ENCODE results near the gene TMEM134.
"Not testable (repeated sequence)": the region's sequence is repeated elsewhere in the genome, so short reads cannot be mapped to it uniquely, and the experiment has no call there.

TMEM134 gene

DNA sequence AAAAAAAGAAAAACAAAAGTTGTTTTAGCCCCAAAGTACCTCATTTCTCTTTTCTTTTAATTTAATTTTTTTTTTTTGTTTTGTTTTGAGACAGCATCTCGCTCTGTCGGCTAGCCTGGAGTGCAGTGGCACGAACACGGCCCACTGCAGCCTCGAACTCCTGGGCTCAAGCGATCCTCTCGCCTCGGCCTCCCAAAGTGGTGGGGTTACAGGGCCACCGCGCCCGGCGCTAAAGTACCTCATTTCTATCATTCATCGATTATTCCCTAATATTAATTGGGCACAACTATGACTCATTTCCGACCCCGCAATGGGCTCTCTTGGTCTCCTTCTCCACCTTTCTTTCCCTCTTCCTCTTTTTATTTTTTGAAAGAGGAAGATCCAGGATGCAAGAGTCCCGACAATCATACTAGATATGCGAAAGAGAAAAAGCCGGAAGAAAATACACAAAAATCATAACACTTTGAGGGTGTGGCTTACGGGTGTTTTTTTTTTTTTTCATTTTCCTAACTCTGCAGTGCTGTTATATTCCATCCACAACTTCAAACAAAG, 13.3 kb upstream of the TMEM134 start:
- peak overlapping the region; percentile 76 for H3K4me3 ChIP-seq (replicated peaks; ENCODE audit: low read depth, low read length)
- TF ChIP-seq, protein P1, sequence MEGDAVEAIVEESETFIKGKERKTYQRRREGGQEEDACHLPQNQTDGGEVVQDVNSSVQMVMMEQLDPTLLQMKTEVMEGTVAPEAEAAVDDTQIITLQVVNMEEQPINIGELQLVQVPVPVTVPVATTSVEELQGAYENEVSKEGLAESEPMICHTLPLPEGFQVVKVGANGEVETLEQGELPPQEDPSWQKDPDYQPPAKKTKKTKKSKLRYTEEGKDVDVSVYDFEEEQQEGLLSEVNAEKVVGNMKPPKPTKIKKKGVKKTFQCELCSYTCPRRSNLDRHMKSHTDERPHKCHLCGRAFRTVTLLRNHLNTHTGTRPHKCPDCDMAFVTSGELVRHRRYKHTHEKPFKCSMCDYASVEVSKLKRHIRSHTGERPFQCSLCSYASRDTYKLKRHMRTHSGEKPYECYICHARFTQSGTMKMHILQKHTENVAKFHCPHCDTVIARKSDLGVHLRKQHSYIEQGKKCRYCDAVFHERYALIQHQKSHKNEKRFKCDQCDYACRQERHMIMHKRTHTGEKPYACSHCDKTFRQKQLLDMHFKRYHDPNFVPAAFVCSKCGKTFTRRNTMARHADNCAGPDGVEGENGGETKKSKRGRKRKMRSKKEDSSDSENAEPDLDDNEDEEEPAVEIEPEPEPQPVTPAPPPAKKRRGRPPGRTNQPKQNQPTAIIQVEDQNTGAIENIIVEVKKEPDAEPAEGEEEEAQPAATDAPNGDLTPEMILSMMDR (IDR thresholded peaks at IDR 0.05; ENCODE audit: low read length, missing control alignments) = no peak
- no peak for DNase-seq (ENCODE audit: low read depth)

DNA sequence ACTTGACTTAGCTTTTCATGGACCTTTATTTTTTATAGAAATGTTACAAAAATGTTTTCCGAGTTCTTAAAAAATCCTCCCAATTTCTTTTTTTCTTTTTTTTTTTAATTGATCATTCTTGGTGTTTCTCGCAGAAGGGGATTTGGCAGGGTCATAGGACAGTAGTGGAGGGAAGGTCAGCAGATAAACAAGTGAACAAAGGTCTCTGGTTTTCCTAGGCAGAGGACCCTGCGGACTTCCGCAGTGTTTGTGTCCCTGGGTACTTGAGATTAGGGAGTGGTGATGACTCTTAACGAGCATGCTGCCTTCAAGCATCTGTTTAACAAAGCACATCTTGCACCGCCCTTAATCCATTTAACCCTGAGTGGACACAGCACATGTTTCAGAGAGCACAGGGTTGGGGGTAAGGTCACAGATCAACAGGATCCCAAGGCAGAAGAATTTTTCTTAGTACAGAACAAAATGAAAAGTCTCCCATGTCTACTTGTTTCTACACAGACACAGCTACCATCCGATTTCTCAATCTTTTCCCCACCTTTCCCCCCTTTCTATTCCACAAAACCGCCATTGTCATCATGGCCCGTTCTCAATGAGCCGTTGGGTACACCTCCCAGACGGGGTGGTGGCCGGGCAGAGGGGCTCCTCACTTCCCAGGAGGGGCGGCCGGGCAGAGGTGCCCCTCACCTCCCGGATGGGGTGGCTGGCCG, 8.4 kb upstream of the TMEM134 start:
- H3K4me3 ChIP-seq (replicated peaks; ENCODE audit: low read depth, low read length); DNase-seq (ENCODE audit: low read depth): not testable (repeated sequence)

DNA sequence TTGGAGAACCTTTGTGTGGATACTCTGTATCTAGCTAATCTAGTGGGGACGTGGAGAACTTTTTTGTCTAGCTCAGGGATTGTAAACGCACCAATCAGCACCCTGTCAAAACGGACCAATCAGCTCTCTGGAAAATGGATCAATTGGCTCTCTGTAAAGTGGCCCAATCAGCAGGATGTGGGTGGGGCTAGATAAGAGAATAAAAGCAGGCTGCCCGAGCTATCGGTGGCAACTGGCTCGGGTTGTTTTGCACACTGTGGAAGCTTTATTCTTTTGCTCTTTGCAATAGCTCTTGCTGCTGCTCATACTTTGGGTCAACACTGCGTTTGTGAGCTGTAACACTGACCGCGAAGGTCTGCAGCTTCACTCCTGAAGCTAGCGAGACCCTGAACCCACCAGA, 7.6 kb upstream of the TMEM134 start:
- H3K4me3 ChIP-seq (replicated peaks; ENCODE audit: low read depth, low read length) = not testable (repeated sequence)

DNA sequence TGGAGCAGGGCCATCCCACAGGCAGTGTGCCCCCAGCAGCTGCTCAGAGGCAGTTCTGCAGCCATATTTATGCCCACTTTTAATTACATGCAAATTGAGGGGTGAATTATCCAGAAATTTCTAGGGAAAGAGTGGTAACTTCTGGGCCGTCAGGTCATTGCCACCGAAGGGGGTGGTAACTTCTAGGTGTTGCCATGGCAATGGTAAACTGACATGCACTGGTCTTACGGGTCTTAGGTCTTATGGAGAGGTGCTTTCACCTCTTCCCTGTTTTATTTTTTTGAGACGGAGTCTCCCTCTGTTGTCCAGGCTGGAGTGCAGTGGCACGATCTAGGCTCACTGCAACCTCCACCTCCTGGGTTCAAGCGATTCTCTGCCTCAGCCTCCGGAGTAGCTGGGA, 3.8 kb upstream of the TMEM134 start:
- H3K4me3 ChIP-seq (replicated peaks; ENCODE audit: low read depth, low read length) = no peak overlapping the region
- DNase-seq (ENCODE audit: low read depth) = no peak
- TF ChIP-seq, protein P1 (IDR thresholded peaks at IDR 0.05; ENCODE audit: low read length, missing control alignments) = no peak

More for the DNA sequence above, 7.6 kb upstream of the TMEM134 start:
- DNase-seq (ENCODE audit: low read depth) = not testable (repeated sequence)

DNA sequence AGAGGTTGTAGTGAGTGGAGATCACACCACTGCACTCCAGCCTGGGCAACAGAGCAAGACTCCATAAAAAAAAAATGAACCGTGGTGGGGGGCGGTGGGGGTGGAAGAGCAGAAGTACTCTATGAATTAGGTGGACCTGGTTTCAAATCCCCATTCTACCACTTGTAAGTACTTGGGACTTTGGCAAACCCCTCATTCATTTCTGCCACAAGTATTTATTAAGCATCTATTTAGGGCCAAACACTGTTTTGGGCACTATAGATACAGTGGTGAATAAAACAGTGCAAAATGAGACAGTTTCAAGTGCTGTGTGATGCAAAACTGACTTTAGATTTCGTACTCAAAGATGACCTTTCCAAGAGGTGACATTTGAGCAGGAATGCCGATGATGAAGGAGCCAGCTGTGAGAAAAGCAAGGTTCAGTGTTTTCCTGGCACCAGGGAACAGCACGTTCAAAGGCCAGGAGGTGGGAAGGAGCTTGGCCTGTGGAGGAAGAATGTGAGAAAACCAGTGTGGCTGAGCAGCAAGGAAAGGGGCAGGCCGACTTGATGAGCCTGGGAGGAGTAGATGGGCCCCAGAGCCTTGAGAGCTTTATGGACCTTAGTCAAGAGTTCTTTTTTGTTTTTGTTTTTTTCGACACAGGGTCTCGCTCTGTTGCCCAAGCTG, 1.4 kb upstream of the TMEM134 start:
- TF ChIP-seq, protein P1 (IDR thresholded peaks at IDR 0.05; ENCODE audit: low read length, missing control alignments) = no peak
- H3K4me3 ChIP-seq (replicated peaks; ENCODE audit: low read depth, low read length) = no peak overlapping the region
- no peak for DNase-seq (ENCODE audit: low read depth)

DNA sequence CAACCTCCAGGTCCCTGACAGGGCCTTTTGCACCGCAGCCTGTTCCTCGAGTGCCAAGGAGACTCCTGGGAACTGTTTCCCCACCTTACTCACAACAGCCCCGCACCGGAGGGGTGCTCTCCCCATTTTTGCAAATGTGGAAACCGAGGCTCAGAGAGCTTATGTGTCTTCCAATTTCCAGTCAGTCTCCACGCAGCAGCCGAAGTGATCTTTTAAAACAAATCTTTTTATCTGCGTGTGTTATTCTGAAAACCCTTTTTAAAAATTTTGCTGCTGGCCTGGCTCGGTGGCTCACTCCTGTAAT, 409 bp upstream of the TMEM134 start:
- no peak for DNase-seq (ENCODE audit: low read depth)
- H3K4me3 ChIP-seq (replicated peaks; ENCODE audit: low read depth, low read length) = peak overlapping the region; percentile 67
- TF ChIP-seq, protein P1 (IDR thresholded peaks at IDR 0.05; ENCODE audit: low read length, missing control alignments) = no peak

DNA sequence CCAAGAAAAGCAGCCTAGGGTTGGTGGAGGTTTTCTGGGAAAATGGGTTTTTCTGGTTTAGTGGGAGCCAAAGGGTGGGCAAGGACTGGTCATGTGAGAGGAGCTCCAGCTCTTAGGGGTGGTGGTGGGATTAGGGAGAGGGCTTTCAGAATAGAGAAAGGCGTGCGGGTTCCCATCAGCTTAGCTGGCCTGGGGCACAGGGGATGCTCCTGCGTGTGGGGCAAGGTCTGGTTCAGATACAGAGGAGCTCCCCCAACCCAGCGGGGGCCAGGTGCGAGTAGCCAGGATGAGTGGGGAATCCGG, 644 bp downstream of the TMEM134 start:
- TF ChIP-seq, protein P1 (IDR thresholded peaks at IDR 0.05; ENCODE audit: low read length, missing control alignments) = no peak
- DNase-seq (ENCODE audit: low read depth) = no peak
- peak overlapping the region; percentile 74 for H3K4me3 ChIP-seq (replicated peaks; ENCODE audit: low read depth, low read length)

DNA sequence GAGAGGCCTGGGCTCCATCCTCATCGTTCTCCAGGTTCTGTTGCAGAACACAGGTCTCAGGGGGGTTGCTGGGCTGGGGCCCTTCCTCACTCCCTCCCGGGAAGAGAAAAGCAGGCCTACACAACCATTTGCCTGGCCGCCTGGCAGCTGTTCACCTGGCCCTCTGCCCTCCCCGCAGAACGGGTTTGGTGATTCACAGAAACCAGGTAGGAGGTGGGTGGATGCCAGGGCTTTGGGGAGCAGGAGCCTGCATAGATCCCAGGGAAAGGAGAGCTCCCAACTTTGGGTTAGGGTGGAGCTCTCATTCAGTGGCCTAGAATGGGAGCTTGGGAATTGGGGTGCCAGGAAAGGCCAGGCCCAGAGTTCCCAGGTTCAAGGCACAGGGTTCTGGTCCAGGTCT, 995 bp downstream of the TMEM134 start:
- TF ChIP-seq, protein P1 (IDR thresholded peaks at IDR 0.05; ENCODE audit: low read length, missing control alignments) = no peak
- peak overlapping the region; percentile 74 for H3K4me3 ChIP-seq (replicated peaks; ENCODE audit: low read depth, low read length)
- no peak for DNase-seq (ENCODE audit: low read depth)

Measured in fibroblast of pulmonary artery (primary cell).